Right atrium auricular region (tissue), 2 donors: ENCODE results near the gene OVOL2. TPM values are rescaled to one million over a fixed set of nuclear protein-coding genes. Genes with fewer than 3 reads are reported as not detected.
A peak's percentile ranks its signal among the peaks of the same experiment; 100 is the strongest.

ENCODE experiments used
- DNase-seq: peaks from one replicate; pipeline ENCODE4 v3.0.0-alpha.2; 2019; ENCODE audit warnings: low spot score
- H3K27ac ChIP-seq, 2 donors: fragments of 200-600 bp; sonication (generic); 1 replicate in 1 of 2; 2 replicates in 1 of 2; pipeline ENCODE4 v1.5.1; 2016 to 2019
- H3K27me3 ChIP-seq, 2 donors: fragments of 200-600 bp; sonication (generic); one replicate each; pipeline versions ENCODE4 v1.5.1 to v1.6.0; 2017 to 2019
- H3K36me3 ChIP-seq: fragments of 200-600 bp; sonication (generic); one replicate; pipeline ENCODE4 v1.5.1; 2016
- H3K4me1 ChIP-seq, 2 donors: fragments of 200-600 bp; sonication (generic); one replicate each; pipeline versions ENCODE4 v1.5.1 to v1.6.0; 2017 to 2019
- H3K4me3 ChIP-seq, 2 donors: fragments of 200-600 bp; sonication (generic); 1 replicate in 1 of 2; 2 replicates in 1 of 2; pipeline ENCODE4 v1.5.1; 2017 to 2019; ENCODE audit warnings: mild to moderate bottlenecking in 1 of 2, moderate library complexity in 1 of 2
- H3K9me3 ChIP-seq, 2 donors: fragments of 200-600 bp; sonication (generic); one replicate each; pipeline ENCODE4 v1.5.1; 2019
- total RNA-seq, 2 donors: library from RNA; depleted of rRNA; stranded (reverse); fragments of >200 nt; gene quantifications; one replicate each; pipeline ENCODE4 v1.1.0, GENCODE V29; 2016
- TF ChIP-seq, protein P1 (sequence below), 2 donors: fragments of 200-600 bp; sonication (generic); IDR thresholded peaks; one replicate each; pipeline ENCODE4 v1.5.1; 2019; ENCODE audit warnings: antibody characterized with exemption in 2 of 2

OVOL2 gene
- total RNA-seq, 2 donors from 2014 or later: not detected

GRCh38 chr20:17993546-17993945 lies 64.2 kb downstream of the OVOL2 start:
- Histone ChIP-seq H3K4me3 (no peak overlapping the region), H3K27ac (no peak overlapping the region), H3K27me3 (no peaks in the 10 kb centered on the region), H3K4me1 (peaks cover 0 to 5% of the 10 kb centered on the region in 2 donors), H3K9me3 (no peaks in the 10 kb centered on the region), H3K36me3 (no peaks in the 10 kb centered on the region)
- TF ChIP-seq, protein P1, sequence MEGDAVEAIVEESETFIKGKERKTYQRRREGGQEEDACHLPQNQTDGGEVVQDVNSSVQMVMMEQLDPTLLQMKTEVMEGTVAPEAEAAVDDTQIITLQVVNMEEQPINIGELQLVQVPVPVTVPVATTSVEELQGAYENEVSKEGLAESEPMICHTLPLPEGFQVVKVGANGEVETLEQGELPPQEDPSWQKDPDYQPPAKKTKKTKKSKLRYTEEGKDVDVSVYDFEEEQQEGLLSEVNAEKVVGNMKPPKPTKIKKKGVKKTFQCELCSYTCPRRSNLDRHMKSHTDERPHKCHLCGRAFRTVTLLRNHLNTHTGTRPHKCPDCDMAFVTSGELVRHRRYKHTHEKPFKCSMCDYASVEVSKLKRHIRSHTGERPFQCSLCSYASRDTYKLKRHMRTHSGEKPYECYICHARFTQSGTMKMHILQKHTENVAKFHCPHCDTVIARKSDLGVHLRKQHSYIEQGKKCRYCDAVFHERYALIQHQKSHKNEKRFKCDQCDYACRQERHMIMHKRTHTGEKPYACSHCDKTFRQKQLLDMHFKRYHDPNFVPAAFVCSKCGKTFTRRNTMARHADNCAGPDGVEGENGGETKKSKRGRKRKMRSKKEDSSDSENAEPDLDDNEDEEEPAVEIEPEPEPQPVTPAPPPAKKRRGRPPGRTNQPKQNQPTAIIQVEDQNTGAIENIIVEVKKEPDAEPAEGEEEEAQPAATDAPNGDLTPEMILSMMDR (IDR thresholded peaks at IDR 0.05): no peak
- peak; percentile 21 for DNase-seq

DNA sequence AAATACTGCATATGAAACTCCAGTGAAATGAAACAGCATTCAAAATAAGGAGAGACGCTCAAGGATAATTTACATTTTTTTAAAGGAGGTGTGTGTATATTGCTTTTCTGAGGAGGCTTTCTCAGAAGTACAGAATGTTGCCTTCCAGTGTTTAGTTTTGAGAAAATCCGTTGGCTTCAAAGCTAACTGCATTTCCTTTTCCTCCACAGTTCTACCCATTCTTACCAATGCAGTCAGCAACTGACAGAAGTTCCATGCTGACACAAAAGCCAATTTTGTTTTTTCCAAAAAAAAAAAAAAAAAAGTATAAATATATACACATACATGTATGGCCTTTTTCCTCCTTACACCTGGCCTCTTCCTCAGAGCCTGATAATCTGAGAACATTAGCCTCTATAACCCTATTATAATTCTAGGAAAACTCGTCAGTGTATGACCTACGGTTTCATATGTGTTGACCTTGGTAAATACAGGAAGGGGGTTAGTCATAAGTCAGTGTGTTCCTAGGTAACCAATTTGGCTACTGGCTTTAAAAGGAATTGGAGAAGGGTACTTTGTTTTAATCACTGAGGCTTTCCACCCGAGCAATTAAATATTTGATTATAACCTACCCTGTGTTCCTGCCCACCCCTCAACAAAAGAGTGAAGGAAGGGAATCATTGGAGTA lies 64.7 kb downstream of the OVOL2 start:
- DNase-seq: no peak
- H3K27ac ChIP-seq: no peak overlapping the region

DNA sequence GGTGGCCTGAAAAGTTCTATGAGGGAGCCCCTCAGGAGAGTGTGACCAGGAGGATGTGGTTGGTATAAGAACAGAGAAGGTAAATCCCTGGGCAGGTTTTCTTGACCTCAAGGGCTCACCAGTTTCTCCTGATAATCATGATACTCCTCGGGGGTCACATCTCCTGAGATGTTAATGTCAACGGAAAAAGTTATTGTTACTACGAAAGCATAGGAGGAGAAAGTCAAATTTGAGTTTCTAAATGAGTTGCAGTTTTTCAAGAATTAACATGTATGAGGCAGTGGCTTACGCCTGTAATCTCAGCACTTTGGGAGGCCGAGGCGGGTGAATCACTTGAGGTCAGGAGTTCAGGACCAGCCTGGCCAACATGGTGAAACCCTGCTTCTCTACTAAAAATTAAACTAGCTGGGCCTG lies 65.5 kb downstream of the OVOL2 start:
- no peaks in the 10 kb centered on the region for H3K36me3 ChIP-seq
- DNase-seq: peak; percentile 0
- peaks cover 0 to 5% of the 10 kb centered on the region in 2 donors for H3K4me1 ChIP-seq
- H3K27me3 ChIP-seq: no peaks in the 10 kb centered on the region
- H3K4me3 ChIP-seq: no peak overlapping the region
- H3K27ac ChIP-seq: no peak overlapping the region
- H3K9me3 ChIP-seq: no peaks in the 10 kb centered on the region
- TF ChIP-seq, protein P1 (IDR thresholded peaks at IDR 0.05): no peak

More for the DNA sequence above, 64.7 kb downstream of the OVOL2 start:
- H3K4me1 ChIP-seq: peaks cover 0 to 5% of the 10 kb centered on the region in 2 donors
- no peaks in the 10 kb centered on the region for H3K27me3 ChIP-seq
- TF ChIP-seq, protein P1 (IDR thresholded peaks at IDR 0.05): no peak
- H3K36me3 ChIP-seq: no peaks in the 10 kb centered on the region
- H3K9me3 ChIP-seq: no peaks in the 10 kb centered on the region
- no peak overlapping the region for H3K4me3 ChIP-seq

DNA sequence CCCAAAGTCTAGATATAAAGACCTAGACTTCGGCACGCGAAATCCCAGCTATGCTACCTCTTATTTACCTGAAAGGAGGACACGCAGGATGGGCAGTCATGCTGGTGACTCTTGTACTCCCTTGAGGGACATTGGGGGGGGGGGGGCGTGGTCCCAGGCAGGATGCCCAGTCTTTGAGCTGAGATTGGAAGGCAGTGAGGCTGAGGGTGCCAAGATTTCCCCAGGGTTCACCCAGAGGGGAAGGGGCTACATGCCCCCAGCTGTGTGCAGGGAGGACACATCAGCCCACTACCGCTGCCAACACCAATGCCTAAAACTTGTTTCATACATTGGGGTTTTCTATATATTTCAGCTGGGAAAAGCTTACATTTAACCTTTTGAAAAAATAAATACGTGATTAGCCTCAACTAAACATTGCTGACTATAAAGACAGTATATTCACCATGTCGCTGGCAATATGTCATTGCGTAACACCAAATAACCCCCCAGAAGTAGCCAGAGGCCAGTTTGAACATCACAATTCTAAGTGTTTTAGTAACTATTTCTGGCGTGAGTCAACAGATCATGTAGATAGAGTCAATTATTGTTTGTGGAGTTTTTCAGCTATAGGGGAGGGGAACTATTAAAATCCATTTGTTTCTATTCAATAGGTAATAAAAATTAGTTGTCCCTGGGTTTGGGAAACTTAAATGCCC lies 67.3 kb downstream of the OVOL2 start:
- H3K4me3 ChIP-seq: no peak overlapping the region
- H3K36me3 ChIP-seq: no peaks in the 10 kb centered on the region
- no peaks in the 10 kb centered on the region for H3K9me3 ChIP-seq
- no peaks in the 10 kb centered on the region for H3K4me1 ChIP-seq
- DNase-seq: peak; percentile 21
- TF ChIP-seq, protein P1 (IDR thresholded peaks at IDR 0.05): no peak
- H3K27ac ChIP-seq: no peak overlapping the region
- no peaks in the 10 kb centered on the region for H3K27me3 ChIP-seq

DNA sequence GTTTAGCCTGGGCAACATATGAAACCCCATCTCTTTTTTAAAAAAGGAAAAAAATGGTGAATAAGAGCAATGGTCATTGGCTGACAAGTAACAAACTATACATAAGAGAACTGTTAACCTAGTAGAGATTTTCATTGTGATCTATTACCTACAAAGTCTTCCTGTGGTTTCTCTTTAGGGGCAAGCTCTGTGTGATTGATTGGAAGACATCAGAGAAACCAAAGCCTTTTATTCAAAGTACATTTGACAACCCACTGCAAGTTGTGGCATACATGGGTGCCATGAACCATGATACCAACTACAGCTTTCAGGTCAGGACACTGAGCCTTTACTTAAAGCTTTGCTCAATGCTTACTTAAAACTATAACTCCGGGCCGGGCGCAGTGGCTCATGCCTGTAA lies 69.7 kb downstream of the OVOL2 start:
- H3K27me3 ChIP-seq: no peaks in the 10 kb centered on the region
- no peak overlapping the region for H3K27ac ChIP-seq
- no peak for DNase-seq
- H3K4me1 ChIP-seq: no peaks in the 10 kb centered on the region
- TF ChIP-seq, protein P1 (IDR thresholded peaks at IDR 0.05): no peak
- H3K4me3 ChIP-seq: no peak overlapping the region
- H3K9me3 ChIP-seq: no peaks in the 10 kb centered on the region
- no peaks in the 10 kb centered on the region for H3K36me3 ChIP-seq
